T-helper 2 cell (primary cell): ENCODE results near the gene TPPP2.
"Not testable (repeated sequence)": the region's sequence is repeated elsewhere in the genome, so short reads cannot be mapped to it uniquely, and the experiment has no call there.

Experiments
- DNase-seq, 5 experiments: peaks; one replicate each; pipeline versions ENCODE4 v3.0.0 to v3.0.0-alpha.2; 2012 to 2022
- total RNA-seq, 2 donors: gene quantifications; one replicate each; lab custom pipeline; 2026; lab: John Stamatoyannopoulos, UW

The TPPP2 gene
- 0 reads per million in 2 donors for total RNA-seq

DNA sequence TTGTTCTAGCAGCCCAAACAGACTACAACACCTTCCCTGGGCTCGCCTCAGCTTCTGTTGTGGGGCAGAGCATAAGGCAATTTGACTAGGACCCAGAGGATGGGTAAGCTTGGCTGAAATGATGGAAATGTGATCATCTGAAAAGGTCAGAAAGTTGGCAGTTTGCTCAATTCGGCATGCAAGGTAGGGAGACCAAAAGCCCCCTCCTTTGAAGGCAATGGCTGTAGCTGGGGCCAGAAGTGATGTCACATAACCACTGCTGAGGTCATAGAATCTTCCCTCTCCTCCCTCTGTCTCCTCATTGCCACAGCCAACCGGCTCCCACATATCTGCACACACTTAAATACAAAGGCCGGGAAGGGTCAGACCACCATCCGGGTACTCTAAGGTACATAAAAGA lies at the start of gene TPPP2:
TPPP2 (plus strand) TSS at position 301 of the 400 bp plus-strand sequence. CDS start 365 bp downstream, outside the sequence.
- DNase-seq: no peak

GRCh38 chr14:20980906-20981305 lies 49.1 kb upstream of the TPPP2 start:
- no peak for DNase-seq

DNA sequence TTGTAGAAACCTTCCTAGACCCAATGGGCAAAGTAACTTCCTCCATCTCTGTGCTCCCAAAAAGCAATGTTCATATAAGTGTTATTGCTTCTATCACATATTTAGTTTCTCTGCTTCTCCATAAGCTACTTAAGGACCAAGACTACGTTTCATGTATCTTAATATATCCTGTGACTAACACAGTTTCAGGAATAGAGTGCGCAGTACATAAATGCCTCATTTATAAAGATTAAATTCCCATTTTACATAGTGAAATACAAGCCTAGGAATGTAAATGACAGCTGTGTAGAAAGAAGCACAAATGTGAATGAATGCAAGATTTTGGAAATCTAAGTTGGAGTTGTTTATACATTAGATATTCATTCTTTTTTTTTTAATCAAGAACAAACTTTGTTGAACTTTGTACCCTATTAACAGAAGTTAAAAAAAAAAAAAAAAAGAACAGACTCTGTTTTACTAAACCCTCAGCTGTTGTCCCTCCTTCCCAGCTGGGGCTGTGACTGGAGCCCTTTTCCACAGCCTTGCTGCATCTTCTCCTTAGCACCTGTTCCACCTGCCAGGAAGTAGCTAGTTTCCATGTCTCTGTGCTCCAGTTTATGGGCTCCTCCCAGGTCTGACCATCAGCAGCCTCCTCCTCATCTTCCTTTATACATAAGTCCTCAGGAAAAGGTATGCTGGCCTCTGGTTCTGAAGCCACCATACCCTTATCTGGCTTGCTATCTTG lies 47.2 kb upstream of the TPPP2 start:
- no peak for DNase-seq

DNA sequence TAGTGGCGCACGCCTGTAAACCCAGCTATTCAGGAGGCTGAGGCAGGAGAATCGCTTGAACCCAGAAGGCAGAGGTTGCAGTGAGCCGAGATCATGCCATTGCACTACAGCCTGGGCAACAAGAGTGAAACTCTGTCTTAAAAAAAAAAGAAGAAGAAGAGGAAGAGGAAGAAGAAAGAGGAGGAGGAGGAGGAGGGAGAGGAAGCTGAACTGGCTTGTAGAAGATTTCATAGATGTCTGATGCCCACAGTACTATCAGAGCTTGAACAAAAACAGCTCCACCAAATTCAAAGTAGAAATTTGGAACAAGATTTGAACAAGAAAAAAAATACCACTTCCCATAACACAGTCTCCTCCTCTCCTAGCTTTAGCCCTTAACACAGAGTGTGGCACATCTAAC lies 44.4 kb upstream of the TPPP2 start:
- not testable (repeated sequence) for DNase-seq

DNA sequence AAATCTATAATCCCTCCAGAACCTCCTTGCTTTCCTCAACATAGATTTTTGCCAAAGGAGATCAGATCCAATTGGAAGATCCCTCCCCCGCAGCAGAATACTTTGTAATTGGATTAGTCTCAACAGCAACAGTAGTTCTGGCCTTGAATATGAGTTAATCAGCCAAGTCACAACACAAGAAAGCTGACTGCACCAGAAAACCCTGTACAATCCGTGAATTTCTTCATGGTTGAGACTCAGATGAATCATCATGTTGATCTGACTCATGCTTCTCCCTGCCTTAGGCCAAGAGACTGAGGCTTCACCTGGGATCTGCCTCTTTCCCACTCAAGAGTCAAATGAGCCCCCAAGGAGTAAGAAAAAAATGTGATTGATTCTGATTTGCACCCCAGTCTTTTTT lies 43.2 kb upstream of the TPPP2 start:
- no peak for DNase-seq

GRCh38 chr14:20988717-20989470 lies 41.1 kb upstream of the TPPP2 start:
- no peak for DNase-seq

- no peak for DNase-seq
Measured at GRCh38 chr14:20989471-20989786, 40.6 kb upstream of the TPPP2 start.

DNA sequence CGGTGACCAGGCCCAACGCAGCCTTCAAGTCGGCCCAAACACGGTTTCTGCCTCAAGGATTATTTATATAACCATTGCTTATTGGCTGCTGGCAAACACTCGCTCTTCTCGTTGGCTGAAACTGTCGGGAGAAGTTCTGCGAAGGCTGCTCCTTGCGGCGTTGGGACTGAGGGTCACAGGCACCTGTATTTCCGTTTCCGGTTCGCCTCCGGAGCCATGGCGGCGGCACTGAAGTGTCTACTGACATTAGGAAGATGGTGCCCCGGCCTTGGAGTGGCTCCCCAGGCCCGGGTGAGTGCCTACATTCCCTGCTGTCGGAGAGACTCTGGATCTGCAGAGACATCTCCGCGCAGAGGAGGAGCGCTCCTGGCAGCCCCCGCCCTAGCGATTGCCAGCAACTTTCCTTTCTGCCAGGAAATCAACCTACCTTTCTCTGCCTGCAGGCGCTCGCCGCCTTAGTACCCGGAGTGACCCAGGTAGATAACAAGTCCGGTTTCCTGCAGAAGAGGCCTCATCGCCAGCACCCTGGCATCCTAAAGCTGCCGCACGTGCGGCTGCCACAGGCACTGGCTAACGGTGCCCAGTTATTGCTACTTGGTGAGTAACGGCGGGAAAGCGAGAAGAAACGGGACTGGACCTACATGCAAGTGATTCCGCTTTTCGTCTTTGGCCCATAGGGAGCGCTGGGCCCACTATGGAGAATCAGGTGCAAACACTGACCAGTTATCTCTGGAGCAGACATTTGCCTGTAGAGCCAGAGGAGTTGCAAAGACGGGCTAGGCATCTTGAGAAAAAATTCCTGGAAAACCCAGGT lies 40.0 kb upstream of the TPPP2 start, which contains the start of gene METTL17:
METTL17 (plus strand) TSS at position 194 of the 814 bp plus-strand sequence; CDS start at position 217, 23 bp downstream.
- DNase-seq: peak; percentile 60 to 96 (median 77)

DNA sequence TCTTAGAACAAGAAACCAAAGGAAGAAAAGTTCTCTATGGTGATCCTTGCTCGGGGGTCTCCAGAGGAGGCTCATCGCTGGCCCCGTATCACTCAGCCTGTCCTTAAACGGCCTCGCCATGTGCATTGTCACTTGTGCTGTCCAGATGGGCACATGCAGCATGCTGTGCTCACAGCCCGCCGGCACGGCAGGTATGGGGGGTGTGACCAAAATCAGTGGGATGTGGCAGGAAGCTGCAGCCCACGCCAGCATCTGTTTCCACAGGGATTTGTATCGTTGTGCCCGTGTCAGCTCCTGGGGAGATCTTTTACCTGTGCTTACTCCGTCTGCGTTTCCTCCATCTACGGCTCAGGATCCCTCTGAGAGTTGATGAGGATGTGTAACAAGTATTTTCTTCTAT lies 33.5 kb upstream of the TPPP2 start:
- no peak for DNase-seq

DNA sequence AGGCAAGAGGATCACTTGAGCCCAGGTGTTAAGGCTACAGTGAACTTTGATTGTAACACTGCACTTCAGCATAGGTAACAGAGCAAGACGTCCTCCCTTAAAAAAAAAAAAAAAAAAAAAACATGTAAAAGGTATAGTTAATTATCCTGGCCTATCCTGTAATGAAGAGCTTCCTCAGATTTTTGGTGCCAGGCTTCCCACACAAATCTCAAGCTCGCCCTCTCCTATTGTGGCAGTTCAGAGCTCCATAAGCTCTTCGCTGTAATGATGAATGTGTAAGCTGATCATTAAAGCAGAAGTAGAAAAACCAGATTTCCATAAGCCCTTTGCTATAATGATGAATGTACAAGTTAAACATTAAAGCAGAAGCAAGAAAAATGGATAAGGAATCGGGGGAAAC lies 32.9 kb upstream of the TPPP2 start:
- no peak for DNase-seq

DNA sequence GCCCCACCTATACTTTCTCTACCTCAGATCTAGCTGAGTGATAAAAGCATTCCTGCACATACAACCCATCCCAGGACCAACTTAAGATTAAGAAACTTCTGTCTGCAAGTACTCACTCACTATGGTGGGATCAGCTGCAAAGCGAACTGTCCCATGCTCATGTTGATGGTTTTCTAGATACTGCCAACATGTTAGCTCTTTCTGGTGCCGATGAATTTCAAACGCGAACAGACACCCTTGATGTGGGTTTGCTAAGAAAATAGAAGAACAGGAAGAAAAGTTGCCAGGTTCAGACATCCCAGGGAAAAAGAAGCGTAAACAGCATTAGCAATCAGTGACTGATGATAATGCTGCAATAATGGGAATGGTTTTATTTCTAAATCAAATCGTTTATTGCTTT lies 32.5 kb upstream of the TPPP2 start:
- DNase-seq: no peak

- no peak for DNase-seq
Measured at GRCh38 chr14:20998139-20998538, 31.9 kb upstream of the TPPP2 start.

DNA sequence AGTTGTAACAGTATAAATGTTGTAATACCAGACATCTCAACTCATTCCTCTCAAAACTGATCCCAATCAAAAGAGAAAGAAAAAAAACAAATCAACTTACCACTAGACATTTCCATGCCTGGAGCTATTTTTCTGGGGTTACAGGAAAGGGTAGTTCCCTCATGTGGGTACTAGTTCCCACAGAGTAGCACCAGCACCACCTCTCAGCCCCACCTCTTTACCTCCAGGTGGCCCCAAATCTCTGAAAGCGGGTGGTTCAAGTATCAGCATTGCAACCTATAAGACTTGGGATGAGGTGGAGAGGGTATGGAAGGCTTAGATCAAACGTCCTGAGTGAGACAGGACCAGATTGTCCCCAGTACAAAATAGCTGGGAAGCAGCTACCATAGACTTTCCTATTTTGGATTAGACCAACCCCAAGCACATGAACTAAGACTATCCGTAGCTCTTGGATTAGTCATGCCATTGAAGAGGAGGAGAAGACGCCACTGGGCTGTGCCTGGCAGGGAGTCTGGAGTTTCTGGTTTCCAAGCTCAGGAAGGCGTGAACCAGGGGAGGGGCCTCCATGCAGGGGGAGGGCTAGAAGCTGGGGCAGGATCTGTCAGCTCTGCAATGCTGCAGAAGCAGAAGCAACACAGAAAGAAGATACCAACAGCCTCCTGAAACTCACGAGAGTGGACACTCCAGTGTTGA lies 31.2 kb upstream of the TPPP2 start, which contains the start of gene SLC39A2:
SLC39A2 (plus strand) TSS at position 620 of the 693 bp plus-strand sequence. CDS start 154 bp downstream, outside the sequence.
- no peak for DNase-seq

DNA sequence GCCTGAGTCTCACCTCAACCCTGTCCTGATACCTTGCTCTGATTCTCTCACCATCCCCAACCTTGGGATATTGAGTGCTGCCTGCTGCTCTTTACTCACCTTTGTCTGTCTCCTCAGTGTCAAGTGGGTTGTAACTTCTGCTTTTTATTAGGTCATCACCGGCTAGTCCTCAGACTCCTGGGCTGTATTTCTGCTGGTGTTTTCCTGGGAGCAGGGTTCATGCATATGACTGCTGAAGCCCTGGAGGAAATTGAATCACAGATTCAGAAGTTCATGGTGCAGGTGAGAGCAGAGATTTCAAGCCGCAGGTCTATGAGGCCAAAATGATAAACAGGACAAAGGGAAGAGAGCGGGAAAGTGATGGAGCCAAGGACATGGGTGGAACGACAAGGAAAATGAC lies 30.4 kb upstream of the TPPP2 start:
- no peak for DNase-seq

DNA sequence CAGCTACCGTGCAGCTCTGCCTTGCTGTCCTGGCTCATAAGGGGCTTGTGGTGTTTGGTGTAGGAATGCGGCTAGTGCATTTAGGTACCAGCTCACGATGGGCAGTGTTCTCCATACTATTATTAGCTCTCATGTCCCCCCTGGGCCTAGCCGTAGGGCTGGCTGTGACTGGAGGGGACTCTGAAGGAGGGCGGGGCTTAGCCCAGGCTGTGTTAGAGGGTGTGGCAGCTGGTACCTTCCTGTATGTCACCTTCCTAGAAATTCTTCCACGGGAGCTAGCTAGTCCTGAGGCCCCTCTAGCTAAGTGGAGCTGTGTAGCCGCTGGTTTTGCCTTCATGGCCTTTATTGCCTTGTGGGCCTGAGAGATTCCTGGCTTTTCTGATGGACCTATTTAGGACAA lies 28.8 kb upstream of the TPPP2 start:
- DNase-seq: no peak

DNA sequence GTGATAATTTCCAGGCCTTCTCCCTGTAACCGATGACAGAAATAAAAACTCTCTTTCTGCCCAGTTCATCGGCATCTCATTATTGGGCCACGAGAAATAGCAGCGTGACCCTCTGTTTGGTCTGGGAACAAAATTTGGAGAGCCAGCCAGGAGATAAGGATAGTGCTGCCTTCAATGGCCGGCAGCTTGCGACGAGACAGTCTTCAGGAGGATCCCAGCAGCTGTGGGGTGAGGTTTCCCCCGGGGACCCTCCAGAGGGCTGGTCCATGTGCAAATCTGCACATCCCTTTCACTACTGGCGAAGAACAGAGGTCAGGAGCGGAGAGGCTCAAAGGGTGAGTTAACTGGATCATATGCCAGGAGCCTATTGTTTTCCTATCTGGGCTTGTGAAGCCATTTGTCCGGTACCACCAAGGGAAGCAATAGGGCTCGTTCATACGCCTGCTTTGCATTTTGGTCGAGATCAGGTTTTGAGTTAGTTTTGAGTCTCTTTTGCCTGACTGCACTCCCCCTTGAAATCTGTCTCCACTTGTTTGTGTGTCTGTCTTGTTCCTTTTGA lies 26.1 kb upstream of the TPPP2 start:
- DNase-seq: no peak

- DNase-seq: not testable (repeated sequence)
Measured at GRCh38 chr14:21009721-21010120, 20.3 kb upstream of the TPPP2 start.

DNA sequence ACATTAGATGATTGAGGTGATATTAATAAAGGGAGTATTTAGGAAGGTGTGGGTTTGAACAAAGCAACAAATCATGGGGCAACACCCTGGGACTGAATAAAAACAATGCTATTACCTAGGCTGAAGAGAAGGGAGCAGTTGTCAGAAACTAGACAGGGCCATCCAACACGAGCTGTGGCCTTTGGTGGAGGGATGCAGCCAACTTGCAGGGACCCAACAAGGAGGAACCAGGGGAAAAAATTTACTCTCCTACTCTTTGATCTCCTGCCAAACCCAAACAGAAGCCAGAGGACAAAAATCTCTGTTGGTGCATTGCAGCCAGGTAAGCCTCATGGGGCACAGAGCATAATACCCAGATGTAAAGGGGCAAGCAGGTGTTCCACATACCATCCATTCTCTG lies 18.9 kb upstream of the TPPP2 start:
- no peak for DNase-seq

DNA sequence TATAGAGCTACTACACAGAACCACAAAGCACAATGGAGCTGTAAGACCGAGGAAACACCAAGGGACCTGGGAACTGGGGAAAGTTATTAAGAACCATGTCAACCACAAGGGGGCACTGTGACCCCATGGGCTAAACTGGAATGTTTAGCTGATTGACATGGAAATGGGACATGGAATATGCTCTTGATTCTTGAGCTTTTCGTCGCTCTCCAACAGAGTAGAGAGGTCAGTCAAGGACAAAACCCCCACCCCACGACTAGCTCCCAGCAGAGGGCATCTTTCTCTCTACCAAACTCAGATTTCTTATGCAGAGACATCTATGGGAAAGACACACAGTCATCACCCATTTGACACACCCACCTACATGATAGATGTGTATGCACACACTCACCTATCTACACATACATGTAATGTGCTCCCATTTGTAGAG lies 15.2 kb upstream of the TPPP2 start:
- peak; percentile 52 to 70 (median 64) for DNase-seq

DNA sequence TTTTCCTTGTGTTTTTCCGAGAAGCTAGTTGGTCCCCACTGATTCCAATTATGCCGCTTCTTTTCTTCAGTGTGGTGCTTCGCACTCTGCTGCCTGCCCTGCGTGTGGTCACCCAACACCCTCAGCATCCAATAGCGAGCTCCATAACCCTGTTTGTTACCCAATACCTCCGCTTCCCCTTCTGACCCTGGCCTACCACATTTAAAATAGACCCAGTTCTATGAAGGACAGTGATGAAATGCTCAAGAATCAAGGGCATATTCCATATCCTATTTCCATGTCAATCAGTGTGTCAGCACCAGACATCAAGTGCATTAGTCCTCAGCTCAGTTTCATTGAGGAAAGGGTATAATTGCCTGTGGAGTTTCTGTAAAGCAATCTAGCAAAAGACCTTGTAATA lies 14.7 kb upstream of the TPPP2 start:
- no peak for DNase-seq

DNA sequence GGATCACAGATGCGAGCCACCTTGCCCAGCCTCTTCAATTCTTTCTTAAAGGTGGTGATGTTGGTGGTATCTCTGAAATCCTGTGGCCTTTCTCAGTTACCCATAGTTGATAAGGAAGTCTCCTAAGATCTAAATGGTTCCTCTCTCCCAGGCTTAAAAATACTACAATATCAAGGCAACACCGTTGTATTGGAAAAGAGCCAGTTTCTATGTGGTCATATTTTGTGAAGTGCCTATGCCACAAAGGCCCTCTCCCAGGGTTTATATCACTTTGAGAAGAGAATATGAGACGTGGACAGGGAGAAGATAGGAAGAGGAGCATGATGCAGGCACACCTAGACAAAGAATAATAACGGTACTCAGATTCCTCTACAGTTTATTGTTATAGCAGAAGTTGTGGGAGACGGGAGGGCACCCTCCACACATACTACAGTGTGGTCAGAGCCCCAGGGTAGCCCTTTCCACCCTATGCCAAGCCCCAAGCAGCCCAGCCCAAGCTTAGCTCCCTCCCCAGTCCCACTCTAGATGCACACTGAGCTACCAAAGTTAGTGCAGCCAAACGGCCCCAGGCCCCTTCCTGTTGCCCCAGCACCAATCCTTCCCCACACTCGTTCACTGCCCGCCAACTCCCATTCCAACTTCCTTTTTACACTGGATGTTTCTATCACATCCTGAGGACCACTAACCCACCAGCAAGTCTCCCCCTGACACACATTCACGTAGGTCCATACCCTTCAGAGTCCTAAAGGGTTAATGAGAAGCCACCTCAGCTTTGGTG lies 13.4 kb upstream of the TPPP2 start:
- no peak for DNase-seq
